Measurements from ENCODE around the gene IGF2. TPM values are rescaled to one million over a fixed set of nuclear protein-coding genes. Genes with fewer than 3 reads are reported as not detected.

Gene IGF2
- total RNA-seq, 1 experiment from 2014 or later = 5.0 TPM

- Histone ChIP-seq H3K9me2 (replicated peaks; ENCODE audit: low read length) (no peaks in the 10 kb centered on the region), H3K9ac (ENCODE audit: low read length) (no peak overlapping the region), H4K20me1 (ENCODE audit: low read length) (no peaks in the 10 kb centered on the region), H3K4me3 (ENCODE audit: low read length) (no peak overlapping the region), H3K27ac (ENCODE audit: low read length) (no peak overlapping the region), H3K4me1 (ENCODE audit: insufficient read depth, low read length) (0 out of 2 replicates have a peak, but pooled peaks cover 3% of the 10 kb centered on the region), H3K27me3 (ENCODE audit: low read length) (no peaks in the 10 kb centered on the region), H3K36me3 (ENCODE audit: low read depth, low read length) (no peaks in the 10 kb centered on the region), H2AFZ (ENCODE audit: low read length) (no peak overlapping the region), H3K9me3 (ENCODE audit: low read length) (no peaks in the 10 kb centered on the region), H3K4me2 (ENCODE audit: low read length) (no peak overlapping the region), H3K79me2 (ENCODE audit: low read length) (no peaks in the 10 kb centered on the region), H3F3A (ENCODE audit: low read length, unreplicated experiment) (no peaks in the 10 kb centered on the region)
- intact Hi-C loops (cut with micrococcal nuclease) = no loop called here
- no TSS peak for BruUV-seq (replicated peaks)
- ATAC-seq (no peak), DNase-seq (no peak)
- TF ChIP-seq EZH2phosphoT487 (IDR thresholded peaks at IDR 0.05; ENCODE audit: borderline replicate concordance, low read length) (no peak), EZH2 (IDR thresholded peaks at IDR 0.05; ENCODE audit: low read length, unreplicated experiment) (no peak)
- TF ChIP-seq, protein P1, sequence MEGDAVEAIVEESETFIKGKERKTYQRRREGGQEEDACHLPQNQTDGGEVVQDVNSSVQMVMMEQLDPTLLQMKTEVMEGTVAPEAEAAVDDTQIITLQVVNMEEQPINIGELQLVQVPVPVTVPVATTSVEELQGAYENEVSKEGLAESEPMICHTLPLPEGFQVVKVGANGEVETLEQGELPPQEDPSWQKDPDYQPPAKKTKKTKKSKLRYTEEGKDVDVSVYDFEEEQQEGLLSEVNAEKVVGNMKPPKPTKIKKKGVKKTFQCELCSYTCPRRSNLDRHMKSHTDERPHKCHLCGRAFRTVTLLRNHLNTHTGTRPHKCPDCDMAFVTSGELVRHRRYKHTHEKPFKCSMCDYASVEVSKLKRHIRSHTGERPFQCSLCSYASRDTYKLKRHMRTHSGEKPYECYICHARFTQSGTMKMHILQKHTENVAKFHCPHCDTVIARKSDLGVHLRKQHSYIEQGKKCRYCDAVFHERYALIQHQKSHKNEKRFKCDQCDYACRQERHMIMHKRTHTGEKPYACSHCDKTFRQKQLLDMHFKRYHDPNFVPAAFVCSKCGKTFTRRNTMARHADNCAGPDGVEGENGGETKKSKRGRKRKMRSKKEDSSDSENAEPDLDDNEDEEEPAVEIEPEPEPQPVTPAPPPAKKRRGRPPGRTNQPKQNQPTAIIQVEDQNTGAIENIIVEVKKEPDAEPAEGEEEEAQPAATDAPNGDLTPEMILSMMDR (conservative IDR thresholded peaks at IDR 0.05; ENCODE audit: low read depth, low read length) = no peak
- ChIA-PET CTCF (no interaction called here), POLR2A (ENCODE audit: unreplicated experiment) (no interaction called here)
Measured at GRCh38 chr11:2084721-2085120, 54.5 kb downstream of the IGF2 start.

Small RNA genes within 50 kb of the gene (microRNA-seq; reads per million reads assigned to microRNA genes)
- gene MIR4686 (ENCODE audit: unreplicated experiment) = 2.0 reads per million
- gene MIR483 (ENCODE audit: unreplicated experiment) = 8.3 reads per million, percentile 33 among the genes with 10 or more reads in this experiment

Other genes starting within 250 kb of the IGF2 start
- gene PRR33, start 247.5 kb downstream of the IGF2 start, total RNA-seq (2014; rRNA removed) = not detected in 2 replicates
- not detected in 2 replicates for gene TNNT3, start 219.7 kb downstream of the IGF2 start, total RNA-seq (2014; rRNA removed)
- 232 and 299 TPM in 2 replicates for gene MRPL23, start 192.1 kb downstream of the IGF2 start, total RNA-seq (2014; rRNA removed)
- not detected in 2 replicates for gene H19, start 141.5 kb downstream of the IGF2 start, total RNA-seq (2014; rRNA removed)
- not detected in 2 replicates for gene INS, start 21.8 kb upstream of the IGF2 start, total RNA-seq (2014; rRNA removed)
- gene TH, start 32.4 kb upstream of the IGF2 start, total RNA-seq (2014; rRNA removed) = 8.3 and 11.2 TPM in 2 replicates
- 0.58 and 1.1 TPM in 2 replicates for gene ASCL2, start 131.2 kb upstream of the IGF2 start, total RNA-seq (2014; rRNA removed)
- not detected in 2 replicates for gene C11orf21, start 162.5 kb upstream of the IGF2 start, total RNA-seq (2014; rRNA removed)
- gene TSPAN32, start 162.6 kb upstream of the IGF2 start, total RNA-seq (2014; rRNA removed) = not detected in 2 replicates
- gene CD81, start 237.9 kb upstream of the IGF2 start, total RNA-seq (2014; rRNA removed) = 134 and 140 TPM in 2 replicates

All from PC-3 (cell line).